Skeletal muscle tissue (tissue), 4 donors: ENCODE data around the gene CD4. TPM values are rescaled to one million over a fixed set of nuclear protein-coding genes. Genes with fewer than 3 reads are reported as not detected.
A peak's percentile ranks its signal among the peaks of the same experiment; 100 is the strongest.

Experiments
- H3K27ac ChIP-seq: one replicate; pipeline ENCODE4 v1.7.0; 2013; ENCODE audit warnings: mild to moderate bottlenecking, low read depth, low read length, inconsistent platforms
- H3K27me3 ChIP-seq, 3 donors: one replicate each; pipeline ENCODE4 v1.7.0; 2013; ENCODE audit warnings: low read length in 3 of 3; ENCODE audit not compliant: control insufficient read depth in 3 of 3, insufficient read depth in 3 of 3
- H3K36me3 ChIP-seq, 3 donors: one replicate each; pipeline ENCODE4 v1.7.0; 2013; ENCODE audit warnings: low read length in 3 of 3; ENCODE audit not compliant: control insufficient read depth in 3 of 3, insufficient read depth in 3 of 3
- H3K4me1 ChIP-seq, 3 donors: one replicate each; pipeline ENCODE4 v1.7.0; 2013; ENCODE audit warnings: low read length in 3 of 3, mild to moderate bottlenecking in 3 of 3; ENCODE audit not compliant: control insufficient read depth in 3 of 3, insufficient read depth in 3 of 3
- H3K4me3 ChIP-seq, 3 donors: one replicate each; pipeline ENCODE4 v1.7.0; 2013; ENCODE audit warnings: low read length in 3 of 3
- H3K9ac ChIP-seq, 3 donors: one replicate each; pipeline ENCODE4 v1.7.0; 2013; ENCODE audit warnings: low read length in 3 of 3, mild to moderate bottlenecking in 3 of 3, moderate library complexity in 2 of 3, low read depth in 1 of 3
- H3K9me3 ChIP-seq, 3 donors: one replicate each; pipeline ENCODE4 v1.7.0; 2013; ENCODE audit warnings: low read length in 3 of 3; ENCODE audit not compliant: control insufficient read depth in 3 of 3
- total RNA-seq: library from RNA; depleted of rRNA; stranded (reverse); fragments of >200 nt; gene quantifications from one replicate; pipeline ENCODE4 v1.2.3, GENCODE V29; 2014
- donor health status: Osteomylitis.

Gene CD4
- total RNA-seq, 1 donor from 2014 or later, result 6.8 TPM

DNA sequence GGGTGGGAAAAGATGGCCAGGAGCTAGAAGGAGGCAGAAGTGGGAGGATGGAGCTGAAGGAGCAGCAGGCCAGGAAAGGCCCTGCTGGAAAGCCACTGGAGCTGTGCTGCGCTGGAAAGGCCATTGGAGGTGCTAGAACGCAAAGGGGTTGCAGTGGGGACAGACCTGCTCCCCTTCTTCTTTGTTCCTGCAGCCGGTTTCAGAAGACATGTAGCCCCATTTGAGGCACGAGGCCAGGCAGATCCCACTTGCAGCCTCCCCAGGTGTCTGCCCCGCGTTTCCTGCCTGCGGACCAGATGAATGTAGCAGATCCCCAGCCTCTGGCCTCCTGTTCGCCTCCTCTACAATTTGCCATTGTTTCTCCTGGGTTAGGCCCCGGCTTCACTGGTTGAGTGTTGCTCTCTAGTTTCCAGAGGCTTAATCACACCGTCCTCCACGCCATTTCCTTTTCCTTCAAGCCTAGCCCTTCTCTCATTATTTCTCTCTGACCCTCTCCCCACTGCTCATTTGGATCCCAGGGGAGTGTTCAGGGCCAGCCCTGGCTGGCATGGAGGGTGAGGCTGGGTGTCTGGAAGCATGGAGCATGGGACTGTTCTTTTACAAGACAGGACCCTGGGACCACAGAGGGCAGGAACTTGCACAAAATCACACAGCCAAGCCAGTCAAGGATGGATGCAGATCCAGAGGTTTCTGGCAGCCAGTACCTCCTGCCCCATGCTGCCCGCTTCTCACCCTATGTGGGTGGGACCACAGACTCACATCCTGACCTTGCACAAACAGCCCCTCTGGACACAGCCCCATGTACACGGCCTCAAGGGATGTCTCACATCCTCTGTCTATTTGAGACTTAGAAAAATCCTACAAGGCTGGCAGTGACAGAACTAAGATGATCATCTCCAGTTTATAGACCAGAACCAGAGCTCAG, 30.0 kb downstream of the CD4 start:
- H3K27ac ChIP-seq, result no peak overlapping the region
- no peaks in the 10 kb centered on the region for H3K36me3 ChIP-seq
- H3K27me3 ChIP-seq, result peaks cover 19 to 49% (median 26%) of the 10 kb centered on the region in 3 donors
- no peaks in the 10 kb centered on the region for H3K9me3 ChIP-seq
- no peak overlapping the region for H3K9ac ChIP-seq
- peaks cover 7 to 14% (median 11%) of the 10 kb centered on the region in 3 donors for H3K4me1 ChIP-seq
- no peak overlapping the region for H3K4me3 ChIP-seq

DNA sequence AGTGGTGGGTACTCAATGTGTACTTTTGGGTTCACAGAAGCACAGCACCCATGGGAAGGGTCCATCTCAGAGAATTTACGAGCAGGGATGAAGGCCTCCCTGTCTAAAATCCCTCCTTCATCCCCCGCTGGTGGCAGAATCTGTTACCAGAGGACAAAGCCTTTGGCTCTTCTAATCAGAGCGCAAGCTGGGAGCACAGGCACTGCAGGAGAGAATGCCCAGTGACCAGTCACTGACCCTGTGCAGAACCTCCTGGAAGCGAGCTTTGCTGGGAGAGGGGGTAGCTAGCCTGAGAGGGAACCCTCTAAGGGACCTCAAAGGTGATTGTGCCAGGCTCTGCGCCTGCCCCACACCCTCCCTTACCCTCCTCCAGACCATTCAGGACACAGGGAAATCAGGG, 30.8 kb downstream of the CD4 start:
- Histone ChIP-seq H3K9me3 (no peaks in the 10 kb centered on the region), H3K4me3 (no peak overlapping the region), H3K4me1 (peaks cover 11 to 14% (median 11%) of the 10 kb centered on the region in 3 donors), H3K27ac (no peak overlapping the region), H3K27me3 (peaks cover 20 to 50% (median 33%) of the 10 kb centered on the region in 3 donors), H3K9ac (no peak overlapping the region), H3K36me3 (no peaks in the 10 kb centered on the region)

DNA sequence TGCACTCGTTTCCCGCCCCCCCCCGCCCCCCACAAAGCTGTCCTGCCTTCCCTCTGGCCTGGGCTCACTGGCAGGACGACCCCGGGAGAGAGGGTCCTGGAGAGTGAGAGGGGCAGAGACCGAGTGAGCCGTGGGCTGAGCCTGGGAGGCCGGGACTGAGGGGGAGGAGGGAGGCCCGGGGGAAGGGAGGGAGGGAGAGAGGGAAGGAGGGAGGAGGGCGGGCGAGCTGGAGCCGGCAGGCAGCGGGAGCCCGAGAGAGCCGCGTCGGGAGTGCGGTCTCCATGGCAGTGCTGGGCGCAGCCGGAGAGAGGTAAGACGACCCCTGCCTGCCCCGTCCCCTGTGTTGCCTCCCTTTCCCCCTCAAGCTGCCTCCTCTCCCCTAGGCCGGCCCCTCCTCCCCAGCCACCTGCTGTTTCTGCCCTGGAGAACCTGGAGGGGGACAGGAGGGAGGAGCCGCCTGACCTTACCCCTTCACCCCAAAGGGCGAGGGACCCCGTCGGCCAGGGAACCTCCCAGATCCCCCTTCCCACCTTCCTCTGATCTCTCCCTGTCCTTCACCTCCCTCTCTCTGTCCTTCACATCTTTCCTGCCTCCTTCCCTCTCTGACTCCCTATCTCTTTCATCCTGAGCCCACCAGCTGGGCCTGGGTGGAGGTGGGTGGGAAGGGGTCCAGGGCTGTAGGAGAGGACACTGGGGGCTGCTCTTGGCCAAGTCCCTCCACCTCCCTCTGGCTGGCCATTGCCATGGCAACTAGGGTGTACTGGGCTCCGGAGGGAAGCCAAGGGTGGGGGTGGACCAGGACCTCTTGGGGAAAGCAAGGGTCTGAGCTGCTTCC, 32.5 kb downstream of the CD4 start, which contains the start of gene GPR162:
GPR162 (plus strand) TSS at position 231 of the 835 bp plus-strand sequence. CDS start 2,078 bp downstream, outside the sequence.
- Histone ChIP-seq H3K4me1 (peaks cover 13 to 18% (median 15%) of the 10 kb centered on the region in 3 donors), H3K27ac (peak within 1 kb of the TSS; percentile 30)

DNA sequence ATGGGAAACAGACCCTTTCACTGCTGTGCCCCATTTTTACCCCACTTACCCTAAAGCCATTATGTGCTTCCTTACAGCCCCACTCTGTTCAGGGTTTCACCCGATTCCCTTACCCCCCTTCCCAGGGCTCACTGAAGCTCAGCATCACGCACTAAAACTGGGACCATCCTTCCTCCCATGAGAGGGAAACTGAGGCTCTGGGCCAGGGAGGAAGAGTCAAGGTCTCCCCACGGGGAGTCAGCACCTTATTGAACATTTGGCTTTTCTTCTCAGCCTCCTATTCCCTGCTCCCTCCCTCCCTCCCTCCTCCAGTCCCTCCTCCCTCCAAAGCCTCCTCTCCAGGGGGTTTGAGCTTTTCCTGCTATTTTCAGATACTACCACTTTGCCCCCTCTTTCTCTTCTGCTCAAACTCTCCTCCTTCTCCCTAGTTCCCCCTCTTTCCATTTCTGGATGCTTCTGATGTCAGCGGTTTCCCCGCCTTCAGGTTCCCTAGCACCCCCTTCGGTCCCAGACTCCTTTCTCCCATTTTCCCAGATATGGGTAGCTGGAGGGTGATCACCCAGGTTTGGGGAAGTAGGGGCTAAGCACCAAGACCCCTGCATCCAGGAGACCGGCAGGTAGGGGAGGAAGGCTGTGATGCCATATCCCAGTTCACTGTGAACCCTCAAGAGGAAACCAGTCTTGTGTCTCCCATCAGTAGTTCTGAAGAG, 33.3 kb downstream of the CD4 start:
- peaks cover 32 to 70% (median 57%) of the 10 kb centered on the region in 3 donors for H3K27me3 ChIP-seq
- no peaks in the 10 kb centered on the region for H3K9me3 ChIP-seq
- peak overlapping the region in 1 of 3 donors; percentile 45 for H3K9ac ChIP-seq
- peak overlapping the region in 1 of 3 donors; percentile 43 for H3K4me3 ChIP-seq
- H3K27ac ChIP-seq, result no peak overlapping the region
- H3K4me1 ChIP-seq, result peaks cover 21 to 25% (median 23%) of the 10 kb centered on the region in 3 donors
- H3K36me3 ChIP-seq, result no peaks in the 10 kb centered on the region

More for the DNA sequence above, 32.5 kb downstream of the CD4 start, which contains the start of gene GPR162:
- Histone ChIP-seq H3K9me3 (no peaks in the 10 kb centered on the region), H3K36me3 (no peaks in the 10 kb centered on the region), H3K4me3 (peak within 1 kb of the TSS; percentile 43 to 52 (median 43)), H3K9ac (peak within 1 kb of the TSS in 2 of 3 donors; percentile 23 to 45), H3K27me3 (peaks cover 32 to 63% (median 49%) of the 10 kb centered on the region in 3 donors)

DNA sequence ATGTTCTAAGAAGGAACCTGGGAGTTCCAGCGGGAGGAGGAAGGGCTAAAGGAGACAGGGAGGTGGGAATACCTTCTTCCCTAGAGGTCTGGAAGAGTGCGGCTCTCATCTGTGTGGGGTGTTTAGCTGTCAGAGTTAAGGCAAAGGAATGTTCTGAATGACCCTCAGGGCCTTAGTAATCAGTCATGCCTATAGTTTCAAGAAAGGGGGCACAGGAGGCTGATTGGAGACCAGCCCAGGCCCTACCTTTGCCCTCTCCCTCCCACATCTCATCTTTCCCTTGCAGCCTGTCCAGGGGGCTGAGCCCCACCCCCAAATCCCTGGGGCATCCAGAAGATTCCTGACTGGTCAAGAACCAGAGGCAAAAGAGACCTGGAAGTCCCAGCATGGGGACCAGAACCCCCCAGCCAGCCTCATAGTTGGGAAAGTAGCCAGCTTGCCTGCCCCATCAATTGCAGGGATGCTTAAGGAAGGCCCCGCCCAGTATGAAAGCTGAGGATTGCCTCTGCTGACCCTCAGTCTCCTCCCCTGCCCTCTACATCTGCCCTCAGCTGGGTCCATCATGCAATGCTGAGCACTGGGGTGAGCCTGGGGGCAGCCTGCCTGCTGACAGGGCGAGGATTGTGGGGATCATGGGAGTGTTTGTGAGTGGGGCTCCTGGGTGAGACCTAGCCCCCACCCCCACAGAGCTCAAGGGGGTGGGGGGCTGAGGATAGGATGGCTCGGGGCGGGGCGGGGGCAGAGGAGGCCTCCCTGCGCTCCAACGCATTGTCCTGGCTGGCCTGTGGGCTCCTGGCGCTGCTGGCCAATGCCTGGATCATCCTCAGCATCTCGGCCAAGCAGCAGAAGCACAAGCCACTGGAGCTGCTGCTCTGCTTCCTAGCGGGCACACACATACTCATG, 34.1 kb downstream of the CD4 start:
- peaks cover 23 to 27% (median 25%) of the 10 kb centered on the region in 3 donors for H3K4me1 ChIP-seq
- H3K9ac ChIP-seq, result no peak overlapping the region
- H3K36me3 ChIP-seq, result no peaks in the 10 kb centered on the region
- no peak overlapping the region for H3K4me3 ChIP-seq
- no peak overlapping the region for H3K27ac ChIP-seq
- H3K27me3 ChIP-seq, result peaks cover 32 to 76% (median 60%) of the 10 kb centered on the region in 3 donors
- H3K9me3 ChIP-seq, result no peaks in the 10 kb centered on the region

DNA sequence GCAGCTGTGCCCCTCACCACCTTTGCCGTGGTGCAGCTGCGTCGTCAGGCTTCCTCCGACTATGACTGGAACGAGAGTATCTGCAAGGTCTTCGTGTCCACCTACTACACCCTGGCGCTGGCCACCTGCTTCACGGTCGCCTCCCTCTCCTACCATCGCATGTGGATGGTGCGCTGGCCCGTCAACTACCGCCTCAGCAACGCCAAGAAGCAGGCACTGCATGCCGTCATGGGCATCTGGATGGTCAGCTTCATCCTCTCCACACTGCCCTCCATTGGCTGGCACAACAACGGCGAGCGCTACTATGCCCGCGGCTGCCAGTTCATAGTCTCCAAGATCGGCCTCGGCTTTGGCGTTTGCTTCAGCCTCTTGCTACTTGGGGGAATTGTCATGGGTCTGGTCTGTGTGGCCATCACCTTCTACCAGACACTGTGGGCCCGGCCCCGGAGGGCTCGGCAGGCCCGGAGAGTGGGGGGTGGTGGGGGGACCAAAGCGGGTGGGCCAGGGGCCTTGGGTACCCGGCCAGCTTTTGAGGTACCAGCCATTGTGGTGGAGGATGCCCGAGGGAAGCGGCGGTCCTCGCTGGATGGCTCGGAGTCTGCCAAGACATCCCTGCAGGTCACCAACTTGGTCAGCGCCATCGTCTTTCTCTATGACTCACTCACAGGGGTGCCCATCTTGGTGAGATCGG, 34.9 kb downstream of the CD4 start:
- Histone ChIP-seq H3K4me1 (peaks cover 29 to 33% (median 31%) of the 10 kb centered on the region in 3 donors), H3K27me3 (peaks cover 36 to 84% (median 66%) of the 10 kb centered on the region in 3 donors), H3K36me3 (no peaks in the 10 kb centered on the region), H3K4me3 (no peak overlapping the region), H3K27ac (no peak overlapping the region), H3K9ac (no peak overlapping the region), H3K9me3 (no peaks in the 10 kb centered on the region)

DNA sequence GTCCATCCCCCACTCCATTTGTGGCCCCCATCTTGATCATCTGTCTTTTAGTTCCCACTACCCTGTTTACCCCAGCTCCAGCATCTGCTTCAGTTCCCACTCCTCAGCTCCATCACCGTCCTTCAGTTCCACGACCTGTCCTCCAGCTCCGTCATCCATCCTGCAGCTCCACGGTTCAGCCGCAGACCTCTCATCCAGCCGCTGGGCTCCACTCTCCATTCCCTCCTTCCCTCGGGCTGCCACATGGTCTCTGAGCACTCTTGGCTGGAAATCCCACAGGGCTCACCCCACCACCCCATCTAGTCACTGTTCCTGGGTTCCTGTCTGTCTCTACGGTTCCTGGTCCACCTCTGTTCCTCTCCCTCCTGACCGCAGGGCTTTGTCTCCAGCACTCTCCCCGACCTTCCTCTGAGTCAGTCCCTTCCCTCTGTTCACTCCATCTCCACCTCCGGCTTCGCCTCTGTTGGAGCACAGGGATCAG, 35.6 kb downstream of the CD4 start:
- Histone ChIP-seq H3K27me3 (peaks cover 36 to 89% (median 69%) of the 10 kb centered on the region in 3 donors), H3K9ac (peak overlapping the region in 1 of 3 donors; percentile 33), H3K4me3 (no peak overlapping the region), H3K4me1 (peaks cover 31 to 36% (median 32%) of the 10 kb centered on the region in 3 donors), H3K36me3 (no peaks in the 10 kb centered on the region), H3K9me3 (no peaks in the 10 kb centered on the region), H3K27ac (no peak overlapping the region)

DNA sequence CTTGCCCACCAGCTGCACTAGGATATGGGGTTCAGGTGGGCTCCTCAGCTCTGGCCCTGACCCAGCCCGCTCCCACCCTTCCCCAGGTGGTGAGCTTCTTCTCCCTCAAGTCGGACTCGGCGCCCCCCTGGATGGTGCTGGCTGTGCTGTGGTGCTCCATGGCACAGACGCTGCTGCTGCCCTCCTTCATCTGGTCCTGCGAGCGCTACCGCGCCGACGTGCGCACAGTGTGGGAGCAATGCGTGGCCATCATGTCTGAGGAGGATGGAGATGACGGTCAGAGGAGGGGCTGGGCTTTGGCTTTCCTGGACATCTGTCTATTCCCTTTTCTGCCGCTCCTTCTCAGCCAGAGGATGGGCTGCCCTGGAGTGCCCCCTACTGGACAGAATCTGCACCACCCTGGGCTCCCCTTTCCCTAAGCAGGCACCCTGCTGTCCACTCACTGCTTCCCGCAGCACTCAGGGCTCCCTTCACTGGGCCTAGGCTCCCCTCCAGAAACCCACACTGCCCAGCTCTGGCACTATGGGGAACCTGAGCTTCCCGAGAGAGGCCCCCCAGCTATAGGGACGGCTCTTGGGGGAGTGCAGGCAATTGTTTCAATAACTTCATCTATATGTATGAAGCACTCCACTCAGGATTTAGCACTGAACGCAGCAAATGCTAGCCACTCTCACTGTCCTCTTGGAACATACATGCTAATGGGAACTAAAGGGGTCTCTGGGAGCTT, 36.2 kb downstream of the CD4 start:
- no peaks in the 10 kb centered on the region for H3K9me3 ChIP-seq
- peak overlapping the region in 1 of 3 donors; percentile 33 for H3K9ac ChIP-seq
- H3K27me3 ChIP-seq, result peaks cover 36 to 90% (median 69%) of the 10 kb centered on the region in 3 donors
- H3K4me1 ChIP-seq, result peaks cover 31 to 36% (median 32%) of the 10 kb centered on the region in 3 donors
- no peaks in the 10 kb centered on the region for H3K36me3 ChIP-seq
- H3K4me3 ChIP-seq, result peak overlapping the region in 2 of 3 donors; percentile 38 to 49
- no peak overlapping the region for H3K27ac ChIP-seq
